ENCODE results near the gene SNAP25. TPM values are rescaled to one million over a fixed set of nuclear protein-coding genes. Genes with fewer than 3 reads are reported as not detected.

Gene SNAP25
- total RNA-seq, 2 donors from 2014 or later, result 0.11 TPM; not detected in 1

DNA sequence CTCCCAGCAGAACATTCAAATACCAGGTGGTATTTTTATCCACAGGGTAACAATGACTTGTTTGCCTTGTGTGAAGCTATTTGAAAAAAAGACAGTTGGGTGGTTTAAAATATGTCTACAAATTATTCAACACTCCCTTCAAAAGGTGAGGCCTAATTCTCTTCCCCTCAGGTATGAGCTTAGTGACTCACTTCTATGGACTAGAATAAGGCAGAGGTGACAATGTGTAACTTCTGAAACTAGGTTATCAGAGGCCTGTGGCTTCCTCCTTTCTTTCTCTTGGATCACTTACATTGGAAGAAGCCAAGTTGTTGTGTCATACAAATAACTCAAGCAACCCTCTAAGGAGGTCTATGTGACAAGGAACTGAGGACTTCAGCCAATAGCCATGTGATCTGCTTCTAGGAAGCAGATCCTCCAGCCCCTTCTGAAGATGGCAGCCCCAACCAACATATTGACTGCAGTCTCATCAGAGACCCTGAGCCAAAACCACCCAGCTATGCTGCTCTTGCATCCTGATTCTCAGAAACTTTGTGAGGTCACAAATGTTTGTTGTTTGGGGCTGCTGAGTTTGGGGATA, 102.6 kb downstream of the SNAP25 start:
- peaks cover 4% of the 10 kb centered on the region for H3K4me1 ChIP-seq (ENCODE audit: control insufficient read depth, insufficient read depth, low read length)
- H3K27me3 Mint-ChIP-seq (ENCODE audit: insufficient read depth), result peaks cover 5% of the 10 kb centered on the region
- H3K9me3 Mint-ChIP-seq, result peaks cover 12% of the 10 kb centered on the region
- no peak overlapping the region for H3K27ac Mint-ChIP-seq
- H3K9ac ChIP-seq (ENCODE audit: extremely low read depth, low read length, poor library complexity, severe bottlenecking), result no peak overlapping the region
- H3K4me1 Mint-ChIP-seq, result peaks cover 8% of the 10 kb centered on the region
- H3K27me3 ChIP-seq (ENCODE audit: control insufficient read depth, insufficient read depth, low read length, poor library complexity, severe bottlenecking), result no peaks in the 10 kb centered on the region
- TF ChIP-seq, protein P1, sequence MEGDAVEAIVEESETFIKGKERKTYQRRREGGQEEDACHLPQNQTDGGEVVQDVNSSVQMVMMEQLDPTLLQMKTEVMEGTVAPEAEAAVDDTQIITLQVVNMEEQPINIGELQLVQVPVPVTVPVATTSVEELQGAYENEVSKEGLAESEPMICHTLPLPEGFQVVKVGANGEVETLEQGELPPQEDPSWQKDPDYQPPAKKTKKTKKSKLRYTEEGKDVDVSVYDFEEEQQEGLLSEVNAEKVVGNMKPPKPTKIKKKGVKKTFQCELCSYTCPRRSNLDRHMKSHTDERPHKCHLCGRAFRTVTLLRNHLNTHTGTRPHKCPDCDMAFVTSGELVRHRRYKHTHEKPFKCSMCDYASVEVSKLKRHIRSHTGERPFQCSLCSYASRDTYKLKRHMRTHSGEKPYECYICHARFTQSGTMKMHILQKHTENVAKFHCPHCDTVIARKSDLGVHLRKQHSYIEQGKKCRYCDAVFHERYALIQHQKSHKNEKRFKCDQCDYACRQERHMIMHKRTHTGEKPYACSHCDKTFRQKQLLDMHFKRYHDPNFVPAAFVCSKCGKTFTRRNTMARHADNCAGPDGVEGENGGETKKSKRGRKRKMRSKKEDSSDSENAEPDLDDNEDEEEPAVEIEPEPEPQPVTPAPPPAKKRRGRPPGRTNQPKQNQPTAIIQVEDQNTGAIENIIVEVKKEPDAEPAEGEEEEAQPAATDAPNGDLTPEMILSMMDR (conservative IDR thresholded peaks at IDR 0.05), result no peak
- H3K36me3 ChIP-seq (ENCODE audit: control insufficient read depth, insufficient read depth, low read length), result no peaks in the 10 kb centered on the region
- H3K36me3 Mint-ChIP-seq (ENCODE audit: low read depth), result peaks cover 3% of the 10 kb centered on the region
- no peak for DNase-seq
- H3K4me3 Mint-ChIP-seq, result no peak overlapping the region
- peaks cover 10% of the 10 kb centered on the region for H3K9me3 ChIP-seq (ENCODE audit: control insufficient read depth, low read length)
- no peak overlapping the region for H3K4me3 ChIP-seq (ENCODE audit: low read length)
- H3K27ac ChIP-seq (ENCODE audit: low read depth, low read length), result no peak overlapping the region

DNA sequence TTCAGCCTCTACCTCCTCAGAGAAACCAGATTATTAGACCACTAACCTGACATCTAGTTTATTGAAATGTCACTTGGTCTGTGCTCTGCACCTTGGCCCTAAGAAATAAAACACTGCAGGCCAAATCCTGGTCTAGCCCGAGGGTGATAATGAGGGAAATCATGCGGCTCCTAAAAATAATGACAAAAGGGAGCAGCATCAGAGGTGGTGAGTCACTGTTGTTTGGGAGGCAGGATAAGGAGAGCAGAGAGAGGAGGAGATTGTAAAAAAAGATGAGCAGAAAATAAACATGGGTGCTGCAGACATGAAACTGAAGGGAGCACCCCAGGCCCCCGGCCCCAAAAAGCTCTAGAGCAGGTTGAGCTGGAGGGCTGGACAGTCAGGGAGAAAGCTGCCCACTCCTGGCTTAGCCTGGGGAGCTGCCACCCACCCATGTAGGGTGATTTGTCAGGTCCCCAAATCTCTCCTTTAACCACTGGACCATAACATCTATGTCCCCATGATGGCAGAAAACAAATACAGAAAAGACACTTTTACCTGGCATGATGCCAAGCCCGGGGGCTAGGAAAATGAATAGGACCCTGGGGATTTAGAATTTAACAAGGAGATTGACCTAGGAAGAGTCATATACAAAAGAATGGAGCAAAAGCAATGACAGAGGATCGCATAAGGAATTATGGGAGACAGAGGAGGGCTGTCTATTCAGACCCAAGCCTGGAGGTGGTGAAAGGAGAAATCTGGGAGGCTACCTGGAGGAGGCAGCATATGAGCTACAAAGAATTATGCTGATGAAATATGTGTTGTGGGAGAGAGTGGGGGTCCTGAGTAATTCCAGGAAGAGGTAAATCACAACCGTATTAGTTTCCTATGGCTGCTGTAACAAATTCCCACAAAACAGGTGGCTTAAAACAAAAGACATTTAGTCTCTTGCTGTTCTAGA, 103.7 kb downstream of the SNAP25 start:
- Histone ChIP-seq H3K4me3 (ENCODE audit: low read length) (no peak overlapping the region), H3K9ac (ENCODE audit: extremely low read depth, low read length, poor library complexity, severe bottlenecking) (no peak overlapping the region), H3K4me1 (ENCODE audit: control insufficient read depth, insufficient read depth, low read length) (peaks cover 4% of the 10 kb centered on the region), H3K27ac (ENCODE audit: low read depth, low read length) (no peak overlapping the region), H3K36me3 (ENCODE audit: control insufficient read depth, insufficient read depth, low read length) (no peaks in the 10 kb centered on the region), H3K9me3 (ENCODE audit: control insufficient read depth, low read length) (no peaks in the 10 kb centered on the region), H3K27me3 (ENCODE audit: control insufficient read depth, insufficient read depth, low read length, poor library complexity, severe bottlenecking) (no peaks in the 10 kb centered on the region)
- peaks cover 3% of the 10 kb centered on the region for H3K27me3 Mint-ChIP-seq (ENCODE audit: insufficient read depth)
- peaks cover under 1% of the 10 kb centered on the region for H3K9me3 Mint-ChIP-seq
- TF ChIP-seq, protein P1 (conservative IDR thresholded peaks at IDR 0.05), result no peak
- WGBS, 2 experiments (ENCODE audit: insufficient coverage in 1 of 2, insufficient read length in 1 of 2), result 82 to 88% methylated on average over 6 of the region's 6 CpGs
- DNase-seq, result no peak
- H3K4me1 Mint-ChIP-seq, result peaks cover 8% of the 10 kb centered on the region
- no peak overlapping the region for H3K27ac Mint-ChIP-seq
- H3K4me3 Mint-ChIP-seq, result no peak overlapping the region
- H3K36me3 Mint-ChIP-seq (ENCODE audit: low read depth), result no peaks in the 10 kb centered on the region

DNA sequence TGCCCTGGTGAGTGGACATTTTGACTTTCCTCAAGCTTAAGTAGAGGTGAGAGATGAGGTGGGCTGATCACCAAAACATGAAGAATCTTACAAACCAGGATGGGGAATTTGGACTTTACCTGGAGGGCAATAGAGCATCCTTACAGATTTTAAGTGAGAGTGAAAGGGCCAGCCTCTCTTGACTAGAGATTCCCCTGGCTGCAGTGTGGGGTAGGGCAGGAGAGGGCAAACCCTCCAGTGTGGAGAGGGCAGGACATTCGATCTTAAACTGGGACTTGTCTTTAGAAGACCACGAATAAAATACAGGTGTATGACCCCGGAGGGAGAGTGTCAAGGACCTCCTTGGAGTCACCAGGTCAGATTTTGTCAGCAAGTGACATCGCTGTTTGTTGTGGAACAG, 105.1 kb downstream of the SNAP25 start:
- no peaks in the 10 kb centered on the region for H3K36me3 Mint-ChIP-seq (ENCODE audit: low read depth)
- H3K9me3 ChIP-seq (ENCODE audit: control insufficient read depth, low read length), result no peaks in the 10 kb centered on the region
- no peak overlapping the region for H3K4me3 Mint-ChIP-seq
- H3K9me3 Mint-ChIP-seq, result no peaks in the 10 kb centered on the region
- TF ChIP-seq, protein P1 (conservative IDR thresholded peaks at IDR 0.05), result peak; percentile 56
- H3K4me1 ChIP-seq (ENCODE audit: control insufficient read depth, insufficient read depth, low read length), result peaks cover 4% of the 10 kb centered on the region
- no peak overlapping the region for H3K4me3 ChIP-seq (ENCODE audit: low read length)
- H3K36me3 ChIP-seq (ENCODE audit: control insufficient read depth, insufficient read depth, low read length), result no peaks in the 10 kb centered on the region
- 87 to 88% methylated on average over 4 of the region's 4 CpGs for WGBS, 2 experiments (ENCODE audit: insufficient coverage in 1 of 2, insufficient read length in 1 of 2)
- H3K4me1 Mint-ChIP-seq, result peaks cover 11% of the 10 kb centered on the region
- H3K27ac Mint-ChIP-seq, result no peak overlapping the region
- H3K27me3 Mint-ChIP-seq (ENCODE audit: insufficient read depth), result peaks cover under 1% of the 10 kb centered on the region
- H3K27me3 ChIP-seq (ENCODE audit: control insufficient read depth, insufficient read depth, low read length, poor library complexity, severe bottlenecking), result no peaks in the 10 kb centered on the region
- H3K27ac ChIP-seq (ENCODE audit: low read depth, low read length), result no peak overlapping the region
- no peak overlapping the region for H3K9ac ChIP-seq (ENCODE audit: extremely low read depth, low read length, poor library complexity, severe bottlenecking)
- DNase-seq, result no peak

Data from endodermal cell (in vitro differentiated cells).